Activated CD8-positive, alpha-beta memory T cell treated with anti-CD3 and anti-CD28 coated beads for 4 hours (primary cell): ENCODE measurements around the gene PLCL2.

ENCODE experiments used
- DNase-seq, 2 donors: peaks; one replicate each; pipeline ENCODE4 v3.0.0-alpha.2; 2020; ENCODE audit warnings: low read depth in 2 of 2

Gene PLCL2

GRCh38 chr3:16893618-16894200 lies 9.0 kb downstream of the PLCL2 start:
- no peak for DNase-seq

GRCh38 chr3:16896094-16896627 lies 11.4 kb downstream of the PLCL2 start:
- DNase-seq: no peak

- DNase-seq: no peak
These were observed 12.1 kb downstream of the PLCL2 start for GRCh38 chr3:16896820-16897219.

GRCh38 chr3:16897254-16897926 lies 12.6 kb downstream of the PLCL2 start:
- DNase-seq: no peak

GRCh38 chr3:16898595-16899395 lies 14.0 kb downstream of the PLCL2 start:
- DNase-seq: no peak

GRCh38 chr3:16899919-16900318 lies 15.2 kb downstream of the PLCL2 start:
- no peak for DNase-seq

- no peak for DNase-seq
These were observed 16.2 kb downstream of the PLCL2 start for GRCh38 chr3:16900779-16901440.

GRCh38 chr3:16904423-16905417 lies 20.0 kb downstream of the PLCL2 start:
- no peak for DNase-seq

- no peak for DNase-seq
These were observed 20.9 kb downstream of the PLCL2 start for GRCh38 chr3:16905704-16906103.

GRCh38 chr3:16906682-16907081 lies 21.9 kb downstream of the PLCL2 start:
- no peak for DNase-seq

GRCh38 chr3:16907243-16907642 lies 22.5 kb downstream of the PLCL2 start:
- no peak for DNase-seq

- no peak for DNase-seq
These were observed 23.5 kb downstream of the PLCL2 start for GRCh38 chr3:16908016-16908807.

GRCh38 chr3:16908896-16909295 lies 24.1 kb downstream of the PLCL2 start:
- DNase-seq: no peak

- no peak for DNase-seq
These were observed 25.0 kb downstream of the PLCL2 start for GRCh38 chr3:16909802-16910201.

- no peak for DNase-seq
These were observed 25.5 kb downstream of the PLCL2 start for GRCh38 chr3:16910207-16910606.

GRCh38 chr3:16911916-16912315 lies 27.2 kb downstream of the PLCL2 start:
- no peak for DNase-seq

- DNase-seq: no peak
These were observed 27.9 kb downstream of the PLCL2 start for GRCh38 chr3:16912400-16913263.

- no peak for DNase-seq
These were observed 28.5 kb downstream of the PLCL2 start for GRCh38 chr3:16913264-16913580.

- no peak for DNase-seq
These were observed 32.1 kb downstream of the PLCL2 start for GRCh38 chr3:16916840-16917239.
